Medulla oblongata (tissue), 1 donor: Measurements from ENCODE around the gene ZBTB39.
A peak's percentile ranks its signal among the peaks of the same experiment; 100 is the strongest.
"Not testable (repeated sequence)": the region's sequence is repeated elsewhere in the genome, so short reads cannot be mapped to it uniquely, and the experiment has no call there.

Source experiments
- DNase-seq: peaks from one replicate; pipeline ENCODE4 v3.0.0-alpha.2; 2015; ENCODE audit errors: extremely low spot score

Gene ZBTB39

DNA sequence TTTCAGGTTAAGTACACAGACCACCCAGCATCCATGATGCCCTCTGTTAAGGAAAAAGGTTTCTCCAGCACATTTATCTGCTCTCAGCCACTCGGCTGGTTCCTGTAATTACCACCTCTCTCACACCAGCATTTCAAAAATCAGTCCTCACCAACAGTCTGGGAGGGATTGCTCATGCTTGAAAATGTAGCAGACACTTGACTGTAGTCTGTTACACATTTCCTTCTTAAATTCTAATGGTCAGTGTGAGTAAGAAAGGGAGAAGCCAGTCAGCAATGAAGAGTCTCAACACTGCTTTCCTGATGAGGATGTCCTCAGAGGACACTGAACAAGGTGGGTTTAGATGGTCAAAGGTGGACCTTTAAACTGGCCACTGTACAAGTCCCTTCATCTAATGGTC is 6.0 kb downstream of the ZBTB39 start:
- no peak for DNase-seq

GRCh38 chr12:56999456-56999855 is 6.9 kb downstream of the ZBTB39 start:
- no peak for DNase-seq

GRCh38 chr12:56998981-56999380 is 7.4 kb downstream of the ZBTB39 start:
- DNase-seq = no peak

GRCh38 chr12:56998316-56998715 is 8.0 kb downstream of the ZBTB39 start:
- DNase-seq = no peak

DNA sequence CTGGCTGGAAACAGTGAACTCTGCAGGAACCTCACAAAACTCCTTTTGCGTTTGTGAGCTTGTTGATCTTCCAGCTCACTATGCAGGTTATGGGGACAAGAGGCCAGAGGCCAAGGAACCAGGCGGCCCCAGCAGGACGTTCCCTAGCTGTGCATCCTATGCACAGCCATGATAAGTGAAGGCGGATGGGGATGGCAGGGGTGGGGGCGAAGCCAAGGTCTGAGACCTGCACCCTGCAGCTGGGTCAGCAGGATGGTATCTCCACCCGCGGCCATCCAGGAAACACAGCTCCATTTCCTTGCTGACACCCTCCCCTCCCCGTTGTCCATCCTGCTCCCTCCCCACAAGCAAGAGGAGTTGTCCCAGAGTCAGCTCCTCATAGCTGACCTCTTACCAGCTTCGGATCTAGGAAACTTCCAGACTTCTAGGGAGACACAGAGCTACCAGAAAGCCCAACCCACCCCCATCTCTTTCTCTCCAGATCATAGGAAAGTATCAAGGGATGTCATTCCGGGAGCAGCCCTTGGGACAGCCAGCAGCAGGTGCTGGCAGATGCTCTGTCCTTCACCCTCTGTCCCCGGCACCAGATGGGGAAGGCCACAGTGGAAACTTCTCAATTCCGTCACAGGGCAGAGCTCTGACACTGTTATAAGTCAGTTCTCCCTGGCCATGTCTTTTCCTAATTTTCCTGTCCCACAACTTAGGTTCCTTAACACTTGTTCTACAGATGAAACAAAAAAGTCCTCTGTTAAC is 9.4 kb downstream of the ZBTB39 start:
- no peak for DNase-seq

DNA sequence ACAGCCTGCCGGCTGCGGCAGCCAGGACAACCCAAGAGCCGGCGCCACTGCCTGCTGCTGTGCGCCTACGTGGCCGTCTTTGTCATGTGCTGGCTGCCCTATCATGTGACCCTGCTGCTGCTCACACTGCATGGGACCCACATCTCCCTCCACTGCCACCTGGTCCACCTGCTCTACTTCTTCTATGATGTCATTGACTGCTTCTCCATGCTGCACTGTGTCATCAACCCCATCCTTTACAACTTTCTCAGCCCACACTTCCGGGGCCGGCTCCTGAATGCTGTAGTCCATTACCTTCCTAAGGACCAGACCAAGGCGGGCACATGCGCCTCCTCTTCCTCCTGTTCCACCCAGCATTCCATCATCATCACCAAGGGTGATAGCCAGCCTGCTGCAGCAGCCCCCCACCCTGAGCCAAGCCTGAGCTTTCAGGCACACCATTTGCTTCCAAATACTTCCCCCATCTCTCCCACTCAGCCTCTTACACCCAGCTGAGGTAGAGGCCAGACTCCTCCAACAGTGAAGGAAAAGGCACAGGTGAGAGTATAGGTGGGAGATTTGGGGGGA is 10.3 kb downstream of the ZBTB39 start:
- DNase-seq = no peak

GRCh38 chr12:56995201-56995929 is 11.0 kb downstream of the ZBTB39 start:
- no peak for DNase-seq

DNA sequence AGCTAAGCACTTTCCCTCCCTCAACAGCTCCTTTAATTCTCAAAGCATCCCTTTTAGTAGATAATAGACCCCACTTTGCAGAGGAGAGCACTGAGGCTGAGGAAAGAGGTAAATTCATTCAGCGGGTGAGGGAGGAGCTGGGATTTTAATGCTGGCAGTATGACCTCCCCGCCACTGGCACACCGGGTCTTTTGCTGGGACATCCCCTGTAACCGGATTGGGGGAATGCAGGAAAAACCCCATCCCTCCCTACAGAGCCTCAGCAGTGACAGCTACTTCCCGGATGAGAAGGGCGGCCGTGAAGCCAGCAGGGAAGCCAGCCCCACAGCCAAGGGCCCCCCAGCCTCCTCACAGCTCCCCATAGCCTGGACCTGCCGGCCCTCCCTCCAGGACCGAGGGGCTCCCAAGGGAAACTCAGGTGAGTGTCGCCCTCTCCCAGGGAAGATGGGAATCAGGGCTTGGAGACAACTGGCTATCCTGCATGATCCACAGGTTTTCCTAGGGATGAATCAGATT is 12.1 kb downstream of the ZBTB39 start:
- DNase-seq = no peak

GRCh38 chr12:56993346-56993745 is 13.0 kb downstream of the ZBTB39 start:
- DNase-seq = no peak

DNA sequence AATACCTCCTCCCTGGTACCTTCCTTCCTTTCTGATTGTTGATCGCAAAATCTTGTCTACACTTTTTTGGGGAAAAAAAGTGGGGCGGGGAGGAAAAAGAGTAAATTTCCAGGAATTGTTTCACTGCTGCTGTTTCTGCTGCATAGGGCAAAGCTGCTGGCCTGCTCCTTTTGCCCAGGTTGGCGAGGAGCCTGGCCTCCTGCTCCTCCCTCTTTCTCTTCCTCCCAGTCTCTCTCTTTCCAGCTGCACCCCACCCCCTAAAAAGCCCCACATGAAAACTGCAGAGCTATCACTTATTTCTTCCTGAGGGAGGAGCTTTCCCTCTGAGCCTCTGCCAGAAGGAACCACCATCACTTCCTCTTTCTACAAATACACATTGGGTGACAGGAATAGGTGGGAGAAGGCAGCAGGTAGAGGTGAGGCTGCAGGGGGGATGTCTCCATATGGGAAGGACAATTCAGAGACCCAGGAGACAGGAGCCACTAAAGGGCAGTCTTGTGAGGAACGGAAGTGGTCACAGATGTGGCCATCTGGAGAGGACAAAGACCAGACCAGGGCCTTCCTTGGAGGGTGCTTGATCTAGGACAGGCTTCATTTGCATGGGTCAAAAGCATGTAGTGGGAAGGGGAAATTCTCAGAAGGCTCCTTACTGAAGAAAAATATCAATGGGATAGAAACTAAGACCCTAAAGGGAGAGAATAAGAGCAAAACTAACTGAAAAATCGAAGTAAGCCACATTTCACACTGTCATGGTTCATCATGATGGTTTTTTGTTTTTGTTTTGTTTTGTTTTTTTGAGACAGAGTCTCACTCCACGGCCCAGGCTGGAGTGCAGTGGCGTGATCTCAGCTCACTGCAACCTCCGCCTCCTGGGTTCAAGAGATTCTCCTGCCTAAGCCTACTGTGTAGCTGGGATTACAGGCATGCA is 14.8 kb downstream of the ZBTB39 start:
- peak; percentile 76 for DNase-seq

DNA sequence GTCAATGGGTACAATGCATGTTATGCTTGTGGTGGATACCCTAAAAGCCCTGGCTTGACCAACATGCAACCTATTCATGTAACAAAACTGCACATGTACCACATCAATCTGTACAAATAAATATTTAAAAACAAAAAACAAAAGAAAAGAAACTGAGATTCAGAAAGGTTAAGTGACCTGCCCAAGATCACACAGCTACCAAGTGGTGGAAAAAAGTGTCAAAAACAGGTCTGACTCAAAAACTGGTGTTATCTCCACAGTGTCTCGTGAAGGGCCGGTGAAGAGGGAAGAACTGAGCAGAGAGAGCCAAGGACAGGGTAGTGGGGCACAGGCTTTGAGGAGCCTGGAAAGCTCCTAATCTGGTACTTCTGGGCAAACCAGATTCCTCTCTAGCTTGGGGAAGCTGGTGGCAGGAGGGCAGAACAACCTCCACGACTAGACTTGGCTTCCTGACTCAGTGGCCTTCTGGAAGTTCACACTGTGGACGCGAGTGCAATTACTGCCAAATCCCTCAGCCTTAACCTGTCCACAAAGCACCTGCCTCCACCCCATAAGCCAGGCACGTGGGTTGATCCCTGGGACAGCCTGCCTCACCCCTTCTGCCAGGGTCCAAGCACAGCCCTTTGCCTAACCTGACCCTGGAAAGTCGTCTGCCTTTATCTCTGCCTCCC is 15.6 kb downstream of the ZBTB39 start:
- DNase-seq = no peak

DNA sequence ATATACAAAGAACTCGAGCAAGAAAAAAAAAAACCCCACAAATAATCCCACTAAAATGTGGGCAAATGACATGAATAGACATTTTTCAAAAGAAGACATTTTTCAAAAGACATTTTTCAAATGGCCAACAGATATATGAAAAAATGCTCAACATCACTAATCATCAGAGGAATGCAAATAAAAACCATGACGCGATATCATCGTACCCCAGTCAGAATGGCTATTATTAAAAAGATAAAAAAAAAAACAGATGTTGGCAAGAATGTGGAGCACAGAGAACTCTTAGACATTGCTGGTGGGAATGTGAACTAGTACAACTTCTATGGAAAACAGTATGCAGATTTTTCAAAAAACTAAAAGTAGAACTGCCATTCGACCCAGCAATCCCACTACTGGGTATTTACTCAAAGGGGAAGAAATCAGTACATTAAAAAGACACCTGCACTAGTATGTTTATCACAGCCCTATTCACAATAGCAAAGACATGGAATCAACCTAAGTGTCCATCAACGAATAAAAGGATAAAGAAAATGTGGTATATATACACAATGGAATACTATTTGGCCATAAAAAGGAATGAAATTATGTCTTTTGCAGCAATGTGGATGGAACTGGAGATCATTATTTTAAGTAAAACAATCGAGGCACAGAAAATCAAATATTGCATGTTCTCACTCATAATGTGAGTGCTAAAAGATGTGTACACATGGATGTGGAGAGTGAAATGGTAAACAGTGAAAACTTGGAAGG is 16.3 kb downstream of the ZBTB39 start:
- no peak for DNase-seq

DNA sequence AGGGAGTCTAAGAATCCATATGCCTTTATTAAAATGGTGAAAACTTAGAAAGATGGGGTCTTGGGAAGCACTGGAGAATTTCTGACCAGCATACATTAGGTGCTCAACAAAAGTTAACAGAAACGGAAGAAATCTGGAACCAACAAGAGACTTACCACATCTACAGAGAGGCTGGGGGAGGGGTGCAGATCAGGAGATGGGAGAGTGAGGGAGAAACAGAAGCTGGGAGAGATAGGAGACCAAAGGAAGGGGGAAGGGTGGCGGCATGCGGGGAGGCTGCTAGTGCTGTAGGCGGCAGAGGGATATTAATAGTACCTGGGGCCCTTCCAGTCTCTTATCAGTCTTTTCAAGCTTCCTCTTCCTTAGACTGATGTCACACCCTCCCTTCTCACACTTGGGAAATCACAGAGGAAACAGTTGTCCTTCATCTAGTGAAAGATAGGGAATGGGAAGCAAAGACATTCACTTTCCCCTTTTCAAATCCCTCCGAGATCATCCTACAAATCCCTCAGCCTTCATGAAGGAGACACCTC is 18.1 kb downstream of the ZBTB39 start:
- no peak for DNase-seq

DNA sequence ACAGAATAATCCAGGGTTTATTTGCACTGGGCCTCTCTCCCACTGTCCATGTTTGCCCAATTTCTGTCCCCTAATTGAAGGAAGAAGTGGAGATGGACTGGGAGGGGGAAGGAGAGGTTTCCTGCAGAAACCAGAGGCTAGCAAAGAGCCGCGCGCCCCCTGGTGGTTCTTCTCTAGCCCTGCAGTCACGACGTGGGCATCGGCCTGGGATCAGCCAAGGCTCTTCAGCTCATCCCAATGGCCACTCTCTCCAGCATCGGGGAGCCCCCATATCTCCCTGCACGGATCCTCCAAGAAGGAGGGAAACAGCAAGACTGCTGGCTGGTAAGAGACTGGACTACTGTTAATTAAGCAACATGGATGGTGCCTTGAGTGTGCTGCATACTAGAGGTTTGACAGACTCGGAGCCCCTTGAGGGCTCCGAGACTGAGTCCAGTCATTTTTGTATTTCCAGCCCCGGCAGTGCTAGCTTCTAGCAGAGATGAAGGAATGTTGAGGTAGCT is 18.7 kb downstream of the ZBTB39 start:
- peak; percentile 89 for DNase-seq

GRCh38 chr12:56987011-56987410 is 19.3 kb downstream of the ZBTB39 start:
- no peak for DNase-seq

DNA sequence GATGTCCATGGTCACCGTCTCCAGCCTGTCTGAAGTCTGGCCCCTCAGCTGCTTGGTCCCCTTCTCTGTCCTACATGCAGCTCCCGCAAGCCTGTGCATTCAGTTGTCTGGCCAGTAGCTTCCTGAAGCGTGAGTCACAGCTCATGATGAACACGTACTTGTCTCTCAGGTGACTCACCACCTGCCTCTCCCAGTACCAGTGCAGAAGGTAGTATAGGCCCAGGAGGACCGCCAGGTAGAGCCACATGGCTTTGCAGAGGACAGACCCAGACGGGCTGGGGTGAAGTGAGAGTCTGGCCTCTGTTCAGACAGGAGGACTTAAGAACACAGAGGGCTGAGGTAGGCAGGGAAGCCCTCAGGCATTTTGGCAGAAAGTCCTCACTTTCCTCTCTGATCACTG is 20.6 kb downstream of the ZBTB39 start:
- DNase-seq = not testable (repeated sequence)

- DNase-seq = no peak
Measured at GRCh38 chr12:56983386-56983785, 23.0 kb downstream of the ZBTB39 start.

GRCh38 chr12:56982578-56983236 is 23.6 kb downstream of the ZBTB39 start:
- not testable (repeated sequence) for DNase-seq

GRCh38 chr12:56980941-56981530 is 25.3 kb downstream of the ZBTB39 start:
- no peak for DNase-seq
